Glomerular endothelial cell (primary cell): ENCODE results near the gene EPN3. TPM values are rescaled to one million over a fixed set of nuclear protein-coding genes. Genes with fewer than 3 reads are reported as not detected.

Experiments
- DNase-seq: peaks from one replicate; pipeline ENCODE4 v3.0.0-alpha.2; 2011; ENCODE audit warnings: low read depth, low spot score; ENCODE audit errors: extremely low read depth
- total RNA-seq: library from RNA; depleted of rRNA; stranded (reverse); fragments of >200 nt; gene quantifications from 2 replicates; pipeline ENCODE4 v1.2.3, GENCODE V29; 2015

EPN3 gene
- total RNA-seq, 1 donor from 2014 or later = 0.23 TPM

DNA sequence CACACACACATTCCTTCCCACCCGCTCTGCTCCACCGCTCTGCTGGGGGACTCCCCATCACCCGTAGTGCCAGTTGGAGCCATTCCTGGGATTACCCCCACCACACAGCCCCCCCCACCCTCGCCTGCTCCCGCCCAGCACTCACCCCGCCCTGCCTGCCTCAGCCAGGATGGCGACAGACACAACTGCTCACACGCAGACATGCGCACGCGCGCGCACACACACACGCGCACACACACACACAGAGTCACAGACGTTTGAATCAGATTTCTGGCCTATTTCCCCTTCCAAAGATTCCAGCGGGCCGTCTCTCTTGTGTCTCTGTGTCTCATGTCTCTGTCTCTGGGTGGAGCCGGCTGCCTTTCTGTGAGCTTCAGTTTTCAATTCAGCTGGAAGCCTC lies 32.4 kb downstream of the EPN3 start:
- no peak for DNase-seq

DNA sequence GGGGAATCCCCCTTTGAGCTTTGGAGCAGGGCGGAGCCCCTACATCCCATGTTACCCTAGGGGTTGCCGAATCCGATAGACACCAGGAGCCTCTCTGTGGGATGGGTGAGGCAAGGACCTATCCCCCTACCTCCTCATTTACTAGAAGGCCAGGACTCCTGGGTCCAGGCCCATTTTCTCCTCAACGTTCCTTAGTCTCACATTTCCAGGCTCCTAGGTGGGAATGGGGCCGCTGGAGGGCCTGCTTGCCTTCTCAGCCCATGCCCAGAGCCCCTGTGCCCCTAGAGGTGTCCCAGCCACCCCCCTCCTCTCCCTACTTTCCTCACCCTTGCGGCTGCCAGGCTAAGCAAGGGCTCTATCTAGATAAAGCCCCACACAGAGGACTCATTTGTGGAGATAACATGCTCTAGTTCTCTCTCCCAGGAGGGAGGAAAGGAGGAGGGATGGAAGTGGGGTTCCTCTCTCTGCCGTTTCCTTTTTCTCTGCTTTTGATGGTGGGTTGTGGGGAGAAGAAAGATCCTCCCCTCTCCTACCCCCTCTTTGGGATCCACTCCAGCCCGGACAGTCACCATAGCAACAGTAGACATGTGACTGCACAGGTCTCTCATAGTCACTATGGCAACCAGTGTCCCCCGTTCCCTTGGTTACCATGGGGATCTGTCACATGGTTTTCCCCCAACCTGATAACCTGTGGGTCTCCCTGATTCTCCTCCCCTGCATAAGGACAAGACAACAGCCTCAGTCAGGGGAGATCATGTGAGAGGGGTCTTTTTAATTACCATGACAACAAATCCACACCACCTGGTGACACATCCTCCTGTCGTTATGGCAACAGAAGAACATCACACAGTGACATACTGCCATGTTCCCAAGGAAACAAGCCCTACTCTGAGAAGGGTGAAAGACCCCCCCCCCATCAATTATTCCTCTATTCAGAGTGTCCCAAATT lies 33.1 kb downstream of the EPN3 start:
- no peak for DNase-seq

DNA sequence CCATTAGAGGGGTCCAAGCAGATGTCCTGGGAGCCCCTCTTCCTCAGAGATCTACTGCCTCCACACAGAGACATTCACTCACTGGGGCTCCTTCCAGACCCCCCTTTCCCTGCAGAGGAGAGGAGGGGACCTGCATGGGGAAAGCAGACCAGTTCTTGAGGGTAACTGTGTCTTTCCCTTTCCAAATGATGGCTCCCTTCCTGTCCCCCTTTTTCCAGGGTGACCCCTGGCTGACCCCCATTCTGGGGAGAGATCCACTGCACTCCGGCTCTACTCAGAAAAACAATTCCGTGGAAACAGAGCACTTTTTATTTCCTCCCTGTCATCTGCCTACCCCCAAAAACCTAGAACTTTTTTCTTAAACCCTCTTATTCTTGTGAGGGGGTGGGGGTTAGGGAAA lies 34.4 kb downstream of the EPN3 start:
- DNase-seq = no peak

DNA sequence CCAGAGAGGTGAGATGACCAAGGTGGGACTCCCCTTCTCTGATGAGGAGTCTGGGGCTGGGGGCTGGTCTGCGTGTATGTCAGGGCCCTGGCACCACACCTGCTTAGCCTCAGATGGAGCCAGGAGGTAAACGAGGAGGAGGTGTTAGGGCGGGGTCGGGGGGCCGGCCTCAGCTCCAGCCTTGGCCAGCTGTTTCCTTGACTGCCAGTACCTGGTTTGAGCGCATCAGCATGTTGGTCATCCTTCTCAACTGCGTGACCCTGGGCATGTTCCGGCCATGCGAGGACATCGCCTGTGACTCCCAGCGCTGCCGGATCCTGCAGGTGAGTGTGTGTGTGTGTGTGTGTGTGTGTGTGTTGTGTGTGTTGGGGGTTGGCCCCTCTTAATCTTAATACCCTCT lies 36.1 kb downstream of the EPN3 start:
- no peak for DNase-seq

DNA sequence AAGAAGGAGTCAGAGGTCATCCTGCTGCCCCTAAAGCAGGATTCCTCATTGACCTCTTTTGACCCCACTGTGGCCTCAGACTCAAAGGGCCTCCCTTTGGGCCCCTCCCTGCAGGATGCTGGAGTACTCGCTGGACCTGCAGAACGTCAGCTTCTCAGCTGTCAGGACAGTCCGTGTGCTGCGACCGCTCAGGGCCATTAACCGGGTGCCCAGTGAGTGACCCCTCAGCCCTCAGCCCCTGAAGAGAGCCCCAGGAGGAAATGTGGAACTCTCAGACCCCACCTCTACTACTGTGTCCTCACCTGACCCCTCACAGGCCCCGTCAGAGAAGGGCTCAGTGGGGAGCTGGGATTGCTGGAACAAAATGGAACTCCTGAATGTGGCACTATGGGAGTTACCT lies 37.1 kb downstream of the EPN3 start:
- DNase-seq = no peak

DNA sequence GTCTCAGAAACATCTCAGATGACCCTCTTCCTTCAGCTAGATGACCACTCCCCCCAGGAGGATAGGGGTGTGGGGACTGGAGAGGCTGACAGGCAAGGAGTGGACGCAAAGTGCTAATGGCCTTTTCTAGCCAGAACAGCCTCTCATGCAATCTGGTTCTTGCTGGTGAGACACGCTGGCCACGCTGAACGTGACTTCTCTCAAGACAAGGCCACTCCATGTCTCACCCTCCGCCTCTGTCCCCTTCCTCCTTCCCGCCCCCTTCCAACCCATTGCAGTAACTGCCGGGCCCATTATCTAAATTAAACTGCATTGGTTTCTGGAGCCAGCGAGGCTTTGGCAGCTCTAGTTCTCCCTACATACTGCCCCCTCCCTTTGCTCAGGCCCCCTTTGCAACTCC lies 37.5 kb downstream of the EPN3 start:
- DNase-seq = no peak

DNA sequence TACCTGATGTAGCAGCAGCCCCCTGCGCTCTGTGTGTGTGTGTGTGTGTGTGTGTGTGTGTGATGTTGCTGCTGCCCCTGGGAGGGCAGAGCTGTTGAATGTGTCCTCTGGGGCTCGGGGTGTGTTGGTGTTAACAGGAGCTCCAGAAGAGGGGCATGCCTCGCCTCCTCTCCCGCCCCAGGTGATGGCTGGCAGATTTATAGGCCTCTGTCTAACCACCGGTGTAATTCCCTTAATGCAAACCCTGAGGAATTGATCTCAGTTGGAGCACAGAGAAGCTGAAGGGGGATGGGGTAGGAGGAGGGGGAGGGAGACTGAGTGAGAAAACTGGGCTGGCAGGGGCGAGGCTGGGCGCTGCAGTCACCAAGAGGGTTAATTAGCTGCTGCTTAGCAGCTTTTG lies 38.0 kb downstream of the EPN3 start:
- no peak for DNase-seq

DNA sequence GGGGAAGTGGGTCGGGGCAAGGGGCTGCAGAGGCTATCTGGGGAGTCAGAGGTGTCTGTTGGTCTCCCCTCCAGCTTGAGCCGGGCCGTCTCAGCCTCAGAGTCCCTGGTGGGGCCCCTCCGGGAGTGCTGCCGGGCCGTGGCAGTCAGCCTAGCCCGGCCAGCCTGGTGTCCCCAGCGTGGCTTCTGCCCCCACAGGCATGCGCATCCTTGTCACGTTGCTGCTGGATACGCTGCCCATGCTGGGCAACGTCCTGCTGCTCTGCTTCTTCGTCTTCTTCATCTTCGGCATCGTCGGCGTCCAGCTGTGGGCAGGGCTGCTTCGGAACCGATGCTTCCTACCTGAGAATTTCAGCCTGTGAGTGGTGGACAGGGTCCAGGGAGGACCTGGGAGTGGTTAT lies 39.1 kb downstream of the EPN3 start:
- DNase-seq = no peak

DNA sequence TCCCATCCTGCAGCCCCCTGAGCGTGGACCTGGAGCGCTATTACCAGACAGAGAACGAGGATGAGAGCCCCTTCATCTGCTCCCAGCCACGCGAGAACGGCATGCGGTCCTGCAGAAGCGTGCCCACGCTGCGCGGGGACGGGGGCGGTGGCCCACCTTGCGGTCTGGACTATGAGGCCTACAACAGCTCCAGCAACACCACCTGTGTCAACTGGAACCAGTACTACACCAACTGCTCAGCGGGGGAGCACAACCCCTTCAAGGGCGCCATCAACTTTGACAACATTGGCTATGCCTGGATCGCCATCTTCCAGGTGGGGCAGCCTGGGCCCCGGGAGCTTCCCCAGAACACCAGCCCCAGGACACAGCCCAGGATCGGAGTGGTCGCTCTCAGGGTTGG lies 40.0 kb downstream of the EPN3 start:
- DNase-seq = no peak

DNA sequence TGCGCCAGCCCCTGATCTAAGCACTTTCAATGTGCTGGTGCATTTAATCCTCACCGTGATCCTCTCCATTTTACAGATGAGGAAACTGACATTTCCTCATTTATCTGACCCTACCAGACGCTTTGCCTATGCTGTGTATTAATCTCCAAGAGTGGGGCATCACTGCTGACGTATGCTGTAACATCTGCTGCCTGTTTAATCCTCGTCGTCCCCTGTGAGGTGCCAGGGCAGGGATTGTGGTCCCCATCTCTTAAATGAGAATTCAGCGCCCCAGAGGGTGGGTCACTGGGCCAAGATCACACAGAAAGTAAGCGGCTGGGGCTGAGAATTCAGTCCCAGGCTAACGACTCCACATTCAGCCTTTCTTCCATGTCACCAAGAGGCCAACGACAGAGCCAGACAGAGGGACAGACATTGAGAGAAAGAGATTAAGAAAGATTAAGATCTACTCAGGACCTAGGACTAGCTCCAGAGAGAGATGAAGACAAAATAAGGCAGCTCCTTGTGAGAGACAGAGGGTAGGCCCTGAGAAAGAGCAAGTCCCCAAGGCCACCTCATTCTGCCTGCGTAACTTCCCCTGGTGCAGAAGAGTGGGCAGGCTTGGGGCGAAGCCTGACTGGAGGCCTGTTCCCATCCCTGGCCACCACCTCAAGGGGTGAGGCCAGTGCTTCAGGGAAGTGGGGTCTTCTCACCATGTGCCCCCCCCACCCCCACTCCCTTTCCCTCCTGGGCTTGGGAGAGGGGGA lies 41.5 kb downstream of the EPN3 start:
- no peak for DNase-seq

DNA sequence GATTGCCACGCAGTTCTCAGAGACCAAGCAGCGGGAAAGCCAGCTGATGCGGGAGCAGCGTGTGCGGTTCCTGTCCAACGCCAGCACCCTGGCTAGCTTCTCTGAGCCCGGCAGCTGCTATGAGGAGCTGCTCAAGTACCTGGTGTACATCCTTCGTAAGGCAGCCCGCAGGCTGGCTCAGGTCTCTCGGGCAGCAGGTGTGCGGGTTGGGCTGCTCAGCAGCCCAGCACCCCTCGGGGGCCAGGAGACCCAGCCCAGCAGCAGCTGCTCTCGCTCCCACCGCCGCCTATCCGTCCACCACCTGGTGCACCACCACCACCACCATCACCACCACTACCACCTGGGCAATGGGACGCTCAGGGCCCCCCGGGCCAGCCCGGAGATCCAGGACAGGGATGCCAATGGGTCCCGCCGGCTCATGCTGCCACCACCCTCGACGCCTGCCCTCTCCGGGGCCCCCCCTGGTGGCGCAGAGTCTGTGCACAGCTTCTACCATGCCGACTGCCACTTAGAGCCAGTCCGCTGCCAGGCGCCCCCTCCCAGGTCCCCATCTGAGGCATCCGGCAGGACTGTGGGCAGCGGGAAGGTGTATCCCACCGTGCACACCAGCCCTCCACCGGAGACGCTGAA lies 43.2 kb downstream of the EPN3 start:
- no peak for DNase-seq

DNA sequence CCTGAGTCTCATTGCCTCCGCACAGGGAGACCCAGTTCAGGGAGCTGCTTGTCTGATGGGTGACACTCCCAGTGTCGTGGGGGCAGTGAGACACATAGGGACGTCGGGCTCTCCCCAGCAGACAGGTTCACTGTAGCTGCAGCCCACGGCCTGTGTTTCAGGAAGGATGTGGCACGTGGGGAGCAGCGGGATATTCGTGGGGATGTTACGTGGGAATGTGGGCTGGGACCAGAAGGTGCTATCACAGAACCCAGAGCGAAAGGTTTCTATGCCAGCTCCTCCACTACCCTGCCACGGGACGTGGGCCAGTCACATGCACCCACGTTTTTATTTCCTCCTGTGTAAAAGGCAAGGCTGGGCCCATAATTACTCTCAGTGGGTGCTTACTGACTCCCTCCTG lies 44.3 kb downstream of the EPN3 start:
- DNase-seq = no peak

DNA sequence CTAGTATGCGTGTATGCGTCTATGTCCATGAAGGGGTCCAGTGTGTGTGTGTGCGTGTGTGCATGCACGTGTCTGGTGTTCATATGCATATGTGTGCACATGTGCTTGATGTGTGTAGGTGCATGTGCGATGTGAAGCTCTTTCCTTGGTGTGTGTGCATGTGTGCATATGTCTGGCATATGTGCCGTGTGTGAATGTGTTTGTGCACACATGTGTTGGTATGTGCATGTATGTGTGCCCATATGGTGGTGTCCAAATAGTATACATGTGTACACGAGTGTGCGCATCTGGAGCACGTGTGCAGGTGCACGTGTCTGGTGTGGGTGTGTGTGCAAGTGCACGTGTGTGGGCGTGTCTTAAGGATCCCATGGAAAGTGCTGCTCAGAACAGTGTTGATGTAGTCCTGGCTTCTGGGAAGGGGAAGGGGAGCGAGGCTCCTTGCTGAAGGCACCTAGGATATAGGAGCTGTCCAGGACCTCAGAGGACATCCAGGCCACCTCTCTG lies 45.0 kb downstream of the EPN3 start:
- no peak for DNase-seq

DNA sequence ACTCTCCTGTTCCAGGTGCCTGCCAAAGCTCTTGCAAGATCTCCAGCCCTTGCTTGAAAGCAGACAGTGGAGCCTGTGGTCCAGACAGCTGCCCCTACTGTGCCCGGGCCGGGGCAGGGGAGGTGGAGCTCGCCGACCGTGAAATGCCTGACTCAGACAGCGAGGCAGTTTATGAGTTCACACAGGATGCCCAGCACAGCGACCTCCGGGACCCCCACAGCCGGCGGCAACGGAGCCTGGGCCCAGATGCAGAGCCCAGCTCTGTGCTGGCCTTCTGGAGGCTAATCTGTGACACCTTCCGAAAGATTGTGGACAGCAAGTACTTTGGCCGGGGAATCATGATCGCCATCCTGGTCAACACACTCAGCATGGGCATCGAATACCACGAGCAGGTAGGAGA lies 45.6 kb downstream of the EPN3 start:
- no peak for DNase-seq

DNA sequence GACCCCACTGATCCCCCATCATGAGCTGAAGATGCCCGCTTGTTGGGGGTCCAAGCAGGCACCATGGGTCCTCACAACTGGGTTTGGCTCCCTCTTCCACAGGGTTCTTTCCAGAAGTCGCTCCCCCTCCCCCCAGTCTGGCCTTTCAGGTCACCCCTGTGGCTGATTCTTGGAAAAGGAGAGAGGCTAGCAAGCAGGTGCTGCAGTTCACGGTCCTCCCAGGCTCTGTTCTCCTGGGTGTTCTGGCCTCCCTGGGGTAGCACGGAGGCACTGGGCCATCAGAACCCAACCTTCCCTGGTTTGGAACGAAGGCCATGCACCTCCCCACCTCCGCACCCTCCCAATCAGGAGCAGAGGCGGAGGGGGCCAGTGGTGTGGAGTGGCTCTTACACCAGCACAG lies 46.9 kb downstream of the EPN3 start:
- no peak for DNase-seq

DNA sequence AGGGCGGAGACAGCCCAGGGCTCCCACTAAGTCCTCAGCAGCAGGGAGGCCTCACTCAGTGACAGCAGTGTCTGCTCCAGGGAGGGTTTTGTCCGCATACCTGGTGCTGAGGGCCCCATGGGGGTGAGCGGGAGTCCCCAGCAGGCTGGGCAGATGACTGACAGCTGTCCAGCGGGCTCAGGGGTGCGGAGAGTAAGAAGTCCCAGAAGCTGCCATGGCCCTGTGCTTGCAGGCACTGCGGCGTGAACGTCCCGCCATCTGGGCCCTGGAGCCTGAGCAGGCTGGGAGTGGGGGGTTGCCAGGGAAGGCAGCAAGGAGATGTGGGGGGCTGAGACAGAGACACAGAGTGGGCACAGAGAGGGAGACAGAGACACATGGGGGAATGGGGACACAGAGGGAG lies 48.1 kb downstream of the EPN3 start:
- no peak for DNase-seq

DNA sequence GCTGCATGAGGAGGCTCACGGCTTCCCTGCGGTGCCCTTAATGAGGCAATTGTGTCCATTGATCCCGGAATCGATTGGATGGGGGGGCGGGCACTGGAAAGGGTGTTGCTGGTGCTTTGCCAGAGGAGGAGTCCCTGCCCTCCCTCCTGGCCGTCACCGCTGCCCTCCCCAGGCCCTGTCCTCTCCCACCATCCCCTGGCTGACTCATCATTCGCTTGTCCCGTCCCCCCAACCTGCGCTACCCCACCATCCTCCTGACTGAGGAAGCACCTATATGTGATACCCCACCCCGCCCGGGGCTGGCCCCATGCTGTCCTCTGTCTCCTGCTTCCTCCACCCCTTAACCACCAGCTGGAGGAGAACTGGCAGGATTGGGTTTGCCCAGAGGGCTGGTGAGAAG lies 48.8 kb downstream of the EPN3 start:
- no peak for DNase-seq

DNA sequence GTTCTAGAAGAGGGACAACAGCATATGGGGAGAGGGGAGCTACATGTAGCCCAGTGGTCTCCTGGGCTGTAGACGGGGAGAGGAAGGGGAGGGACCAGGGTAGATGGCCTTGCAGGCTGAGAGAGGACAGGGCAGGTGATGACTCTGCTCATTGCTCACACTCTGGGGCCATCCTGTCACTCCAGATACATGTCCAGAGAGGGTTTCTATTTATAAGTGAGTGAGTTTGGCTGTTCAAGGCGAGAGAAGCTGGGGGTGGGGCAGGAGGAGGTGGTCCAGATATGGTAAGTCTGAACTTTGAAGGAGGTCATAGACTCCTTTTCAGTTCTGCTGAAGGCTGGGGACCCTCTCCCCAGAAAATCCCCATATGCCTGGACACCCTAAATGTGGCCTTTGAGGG lies 50.2 kb downstream of the EPN3 start:
- DNase-seq = no peak

DNA sequence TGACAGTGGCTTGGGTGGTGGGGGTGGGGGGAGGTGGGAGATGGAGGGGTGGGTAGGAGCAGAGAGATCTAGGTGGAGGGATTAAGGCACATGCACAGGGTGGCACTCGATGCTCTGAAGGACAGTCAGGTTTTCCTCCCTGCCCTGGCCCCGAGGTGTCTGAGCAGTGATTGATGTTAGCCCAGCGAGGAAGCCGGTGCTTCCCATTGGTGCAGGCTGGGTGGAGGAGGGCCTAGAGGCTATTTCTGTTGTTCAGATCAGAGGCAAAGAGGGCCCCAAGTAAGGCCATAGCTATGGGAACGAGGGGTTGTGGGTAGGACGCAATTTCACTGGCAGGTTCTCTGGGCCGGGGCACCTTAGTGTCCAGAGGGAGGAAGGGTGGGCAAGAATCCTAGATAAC lies 51.1 kb downstream of the EPN3 start:
- no peak for DNase-seq

DNA sequence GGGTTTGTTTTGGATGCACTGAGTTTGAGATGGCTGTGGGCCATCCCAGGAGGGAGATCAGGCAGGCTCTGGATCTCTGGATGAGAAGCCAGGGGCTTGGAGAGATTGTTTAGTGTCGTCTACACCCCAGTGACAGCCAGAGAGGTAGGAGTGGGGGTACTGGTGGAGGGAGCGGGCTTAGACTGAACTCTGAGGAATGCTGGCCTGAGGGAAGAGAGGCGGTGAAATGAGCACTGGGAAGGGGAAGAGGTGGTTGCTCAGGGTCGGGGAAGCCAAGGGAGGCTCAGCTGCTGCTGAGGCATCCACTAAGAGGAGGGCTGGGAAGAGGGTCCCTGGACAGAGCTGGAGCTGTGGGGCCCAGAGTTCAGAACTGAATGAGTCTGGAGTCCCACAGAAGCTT lies 51.6 kb downstream of the EPN3 start:
- DNase-seq = no peak

DNA sequence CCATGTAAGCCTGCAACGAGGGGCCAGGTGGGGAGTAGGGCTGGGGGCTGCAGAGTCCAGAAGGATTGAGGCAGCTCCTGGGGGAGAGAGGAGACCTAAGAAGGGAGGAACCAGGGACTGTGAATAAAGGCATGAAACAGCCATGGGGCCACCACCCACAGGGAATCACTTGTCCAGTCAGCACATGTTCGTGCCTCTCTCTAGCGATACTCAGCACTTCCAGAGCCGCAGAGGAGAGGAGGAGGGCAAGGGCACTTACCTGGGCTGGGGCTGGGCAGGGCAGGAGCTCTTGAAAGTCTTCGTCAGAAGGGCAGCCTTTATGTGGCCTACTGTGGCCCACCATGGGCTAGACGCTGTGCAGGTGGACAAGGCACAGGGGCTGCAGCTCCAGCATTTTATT lies 52.2 kb downstream of the EPN3 start:
- DNase-seq = no peak

DNA sequence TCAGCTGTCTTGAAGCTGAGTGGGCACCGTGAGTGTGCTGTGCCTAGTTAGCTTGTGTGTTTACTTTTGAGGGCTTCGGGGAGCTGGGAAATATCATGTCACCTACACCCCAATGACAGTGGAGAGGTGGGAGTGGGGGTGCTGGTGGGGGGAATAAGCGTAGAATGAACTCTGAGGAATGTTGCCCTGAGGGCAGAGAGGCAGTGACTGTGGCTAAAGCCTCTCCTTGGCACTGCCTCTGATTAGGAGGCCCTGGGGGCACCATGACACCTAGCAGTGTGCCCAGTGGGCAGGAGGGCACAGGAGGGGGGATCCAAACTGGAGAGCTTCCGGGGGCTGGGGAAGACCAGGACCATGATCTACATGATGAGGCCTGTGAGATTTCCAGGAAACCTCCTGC lies 52.8 kb downstream of the EPN3 start:
- no peak for DNase-seq
